Measurements from ENCODE around the gene SUCLG2.

SUCLG2 gene

GRCh38 chr3:67641451-67641850 is 13.0 kb downstream of the SUCLG2 start:
- FAIRE-seq = no peak
- DNase-seq (ENCODE audit: insufficient read length, low spot score) = no peak
- TF ChIP-seq SPI1 (IDR thresholded peaks at IDR 0.05; ENCODE audit: low read depth, low read length) = no peak

DNA sequence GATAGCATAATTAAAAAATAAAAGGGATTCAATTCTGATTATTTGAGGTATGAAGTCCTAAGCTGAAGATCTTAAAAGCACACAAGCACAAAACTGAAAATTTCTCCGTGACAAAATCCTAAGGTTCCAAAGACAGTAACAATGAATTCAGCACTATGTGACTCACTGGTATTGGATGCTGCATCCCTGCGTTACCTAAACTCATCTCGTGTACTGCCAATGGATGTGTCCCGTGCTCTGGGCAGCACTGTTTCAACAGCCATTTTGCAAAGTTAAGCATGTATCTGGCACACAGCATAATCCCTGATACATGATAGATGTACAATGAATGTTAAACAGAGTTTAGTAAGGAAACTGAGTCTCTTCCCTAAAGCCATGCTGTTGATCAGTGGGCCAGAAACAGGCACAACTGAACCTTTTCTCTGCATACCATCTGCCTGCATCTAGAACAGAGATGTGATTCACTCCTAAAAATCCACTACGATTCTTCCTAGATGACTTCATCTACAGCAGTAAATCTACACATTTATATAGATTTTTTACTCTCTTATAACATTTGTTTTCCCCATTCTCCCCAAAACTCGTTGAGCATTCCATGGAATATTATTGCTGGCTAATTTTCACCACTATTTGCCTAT is 14.3 kb downstream of the SUCLG2 start:
- no peak for DNase-seq (ENCODE audit: insufficient read length, low spot score)
- FAIRE-seq = no peak
- no peak for TF ChIP-seq TAF1 (IDR thresholded peaks at IDR 0.05; ENCODE audit: low read depth, low read length)
- TF ChIP-seq POLR2A (IDR thresholded peaks at IDR 0.05; ENCODE audit: low read depth, low read length) = no peak
- no peak for TF ChIP-seq POLR2AphosphoS5 (IDR thresholded peaks at IDR 0.05; ENCODE audit: low read depth, low read length)
- TF ChIP-seq SPI1 (IDR thresholded peaks at IDR 0.05; ENCODE audit: low read depth, low read length) = no peak

DNA sequence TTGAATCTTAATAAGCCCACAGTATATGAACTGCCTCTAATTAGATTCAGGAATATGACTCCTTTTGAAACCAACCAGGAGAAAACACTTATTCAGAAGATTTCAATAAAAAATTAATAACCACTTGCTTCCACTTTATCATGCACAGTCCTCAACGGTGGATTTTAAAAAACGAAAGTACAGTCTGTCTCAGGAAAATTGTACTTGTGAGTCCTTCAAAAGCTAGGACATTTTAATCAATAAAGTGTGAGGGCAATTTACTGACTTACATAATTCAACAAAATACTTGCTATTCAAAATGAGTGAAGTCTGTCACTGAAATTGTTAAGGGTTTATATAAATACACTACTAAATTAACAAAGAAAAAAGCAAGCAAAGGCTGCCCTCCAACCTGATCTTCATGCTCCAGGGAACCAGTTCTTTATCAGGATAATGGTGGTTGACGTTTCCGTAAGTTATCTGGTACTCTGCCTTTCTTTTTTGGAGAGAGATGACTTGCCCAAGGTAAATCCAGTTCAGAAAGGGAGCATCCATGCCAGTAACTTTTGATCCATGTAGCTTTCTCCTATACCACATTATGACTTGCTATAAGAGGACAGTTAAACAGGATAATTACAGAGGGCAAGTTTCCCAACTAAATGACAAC is 17.0 kb downstream of the SUCLG2 start:
- FAIRE-seq (no peak), DNase-seq (ENCODE audit: insufficient read length, low spot score) (no peak)
- TF ChIP-seq POLR2A (IDR thresholded peaks at IDR 0.05; ENCODE audit: low read depth, low read length) (no peak), TAF1 (IDR thresholded peaks at IDR 0.05; ENCODE audit: low read depth, low read length) (no peak), POLR2AphosphoS5 (IDR thresholded peaks at IDR 0.05; ENCODE audit: low read depth, low read length) (no peak), POU2F2 (IDR thresholded peaks at IDR 0.05; ENCODE audit: low read depth, low read length) (no peak), PAX5 (IDR thresholded peaks at IDR 0.05; ENCODE audit: insufficient read depth, low read length, severe bottlenecking) (no peak)

- FAIRE-seq (no peak), DNase-seq (ENCODE audit: insufficient read length, low spot score) (no peak)
- TF ChIP-seq POLR2A (IDR thresholded peaks at IDR 0.05; ENCODE audit: low read depth, low read length) (no peak), POLR2AphosphoS5 (IDR thresholded peaks at IDR 0.05; ENCODE audit: low read depth, low read length) (no peak), TAF1 (IDR thresholded peaks at IDR 0.05; ENCODE audit: low read depth, low read length) (no peak), PAX5 (IDR thresholded peaks at IDR 0.05; ENCODE audit: insufficient read depth, low read length, severe bottlenecking) (no peak), SPI1 (IDR thresholded peaks at IDR 0.05; ENCODE audit: low read depth, low read length) (no peak), POU2F2 (IDR thresholded peaks at IDR 0.05; ENCODE audit: low read depth, low read length) (no peak)
These were observed 18.6 kb downstream of the SUCLG2 start for GRCh38 chr3:67635806-67636205.

GRCh38 chr3:67635257-67635656 is 19.2 kb downstream of the SUCLG2 start:
- FAIRE-seq = no peak

DNA sequence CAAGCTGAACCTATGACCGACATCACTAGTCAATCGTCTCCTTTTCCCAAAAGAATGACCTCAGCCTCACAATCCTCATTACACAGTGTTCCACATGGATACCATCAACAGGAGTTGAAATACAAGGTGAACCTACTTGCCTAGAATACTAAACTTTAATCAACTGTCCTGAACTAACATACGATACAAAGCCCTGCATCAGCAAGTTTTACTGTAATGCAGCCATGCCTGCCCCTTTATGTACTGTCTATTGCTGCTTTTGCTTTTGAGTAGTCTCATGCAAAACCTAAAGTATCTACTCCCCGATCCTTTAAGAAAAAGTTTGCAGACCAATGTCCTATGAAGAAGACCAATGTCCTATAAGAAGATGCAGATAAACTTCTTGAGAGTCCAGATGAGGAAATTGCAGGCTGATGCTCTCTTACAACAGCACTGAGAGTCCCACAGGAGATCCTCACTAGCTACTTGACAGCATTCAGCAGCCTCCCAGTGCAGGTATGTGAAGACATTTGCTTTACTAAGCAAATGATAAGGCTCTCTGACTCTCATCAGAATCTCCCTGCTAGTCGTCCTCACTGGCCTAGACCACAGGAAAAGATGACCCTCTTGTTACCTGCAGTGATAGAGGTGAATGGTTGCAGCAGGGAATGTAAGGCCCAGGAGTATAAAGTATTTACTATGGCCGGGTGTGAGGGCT is 23.6 kb downstream of the SUCLG2 start:
- no peak for DNase-seq (ENCODE audit: insufficient read length, low spot score)
- FAIRE-seq = no peak
- TF ChIP-seq PAX5 (IDR thresholded peaks at IDR 0.05; ENCODE audit: insufficient read depth, low read length, severe bottlenecking) = no peak
- no peak for TF ChIP-seq SPI1 (IDR thresholded peaks at IDR 0.05; ENCODE audit: low read depth, low read length)
- no peak for TF ChIP-seq POLR2A (IDR thresholded peaks at IDR 0.05; ENCODE audit: low read depth, low read length)
- no peak for TF ChIP-seq TAF1 (IDR thresholded peaks at IDR 0.05; ENCODE audit: low read depth, low read length)
- TF ChIP-seq POLR2AphosphoS5 (IDR thresholded peaks at IDR 0.05; ENCODE audit: low read depth, low read length) = no peak
- TF ChIP-seq POU2F2 (IDR thresholded peaks at IDR 0.05; ENCODE audit: low read depth, low read length) = no peak

More at GRCh38 chr3:67635257-67635656, 19.2 kb downstream of the SUCLG2 start:
- no peak for DNase-seq (ENCODE audit: insufficient read length, low spot score)
- TF ChIP-seq POLR2AphosphoS5 (IDR thresholded peaks at IDR 0.05; ENCODE audit: low read depth, low read length) (no peak), POU2F2 (IDR thresholded peaks at IDR 0.05; ENCODE audit: low read depth, low read length) (no peak), TAF1 (IDR thresholded peaks at IDR 0.05; ENCODE audit: low read depth, low read length) (no peak), POLR2A (IDR thresholded peaks at IDR 0.05; ENCODE audit: low read depth, low read length) (no peak), PAX5 (IDR thresholded peaks at IDR 0.05; ENCODE audit: insufficient read depth, low read length, severe bottlenecking) (no peak), SPI1 (IDR thresholded peaks at IDR 0.05; ENCODE audit: low read depth, low read length) (no peak)

DNA sequence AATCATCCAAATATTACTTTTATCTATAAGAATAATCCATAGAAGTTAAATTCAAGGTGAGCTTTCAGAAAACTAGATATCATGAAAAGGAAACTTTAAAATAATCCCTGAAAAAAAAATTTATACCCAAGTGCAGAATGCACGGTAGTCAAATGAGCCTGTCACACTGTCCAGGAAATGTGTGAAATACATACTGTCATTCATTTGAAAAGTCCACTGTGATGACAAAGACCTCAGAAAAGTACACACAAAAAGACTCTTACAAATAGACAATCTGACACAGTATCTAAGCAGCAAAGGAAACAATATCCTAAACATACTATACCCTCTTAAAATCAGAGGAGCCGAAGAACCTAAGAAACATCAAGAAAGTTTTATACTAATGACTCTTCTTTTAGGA is 29.7 kb downstream of the SUCLG2 start:
- FAIRE-seq (no peak), DNase-seq (ENCODE audit: insufficient read length, low spot score) (no peak)
- no peak for TF ChIP-seq SPI1 (IDR thresholded peaks at IDR 0.05; ENCODE audit: low read depth, low read length)
- no peak for TF ChIP-seq POLR2AphosphoS5 (IDR thresholded peaks at IDR 0.05; ENCODE audit: low read depth, low read length)
- TF ChIP-seq POU2F2 (IDR thresholded peaks at IDR 0.05; ENCODE audit: low read depth, low read length) = no peak
- no peak for TF ChIP-seq TAF1 (IDR thresholded peaks at IDR 0.05; ENCODE audit: low read depth, low read length)
- no peak for TF ChIP-seq POLR2A (IDR thresholded peaks at IDR 0.05; ENCODE audit: low read depth, low read length)
- TF ChIP-seq PAX5 (IDR thresholded peaks at IDR 0.05; ENCODE audit: insufficient read depth, low read length, severe bottlenecking) = no peak

GRCh38 chr3:67624078-67624477 is 30.3 kb downstream of the SUCLG2 start:
- FAIRE-seq = no peak
- TF ChIP-seq SPI1 (IDR thresholded peaks at IDR 0.05; ENCODE audit: low read depth, low read length) (no peak), TAF1 (IDR thresholded peaks at IDR 0.05; ENCODE audit: low read depth, low read length) (no peak), POU2F2 (IDR thresholded peaks at IDR 0.05; ENCODE audit: low read depth, low read length) (no peak), POLR2AphosphoS5 (IDR thresholded peaks at IDR 0.05; ENCODE audit: low read depth, low read length) (no peak), PAX5 (IDR thresholded peaks at IDR 0.05; ENCODE audit: insufficient read depth, low read length, severe bottlenecking) (no peak), POLR2A (IDR thresholded peaks at IDR 0.05; ENCODE audit: low read depth, low read length) (no peak)
- DNase-seq (ENCODE audit: insufficient read length, low spot score) = no peak

DNA sequence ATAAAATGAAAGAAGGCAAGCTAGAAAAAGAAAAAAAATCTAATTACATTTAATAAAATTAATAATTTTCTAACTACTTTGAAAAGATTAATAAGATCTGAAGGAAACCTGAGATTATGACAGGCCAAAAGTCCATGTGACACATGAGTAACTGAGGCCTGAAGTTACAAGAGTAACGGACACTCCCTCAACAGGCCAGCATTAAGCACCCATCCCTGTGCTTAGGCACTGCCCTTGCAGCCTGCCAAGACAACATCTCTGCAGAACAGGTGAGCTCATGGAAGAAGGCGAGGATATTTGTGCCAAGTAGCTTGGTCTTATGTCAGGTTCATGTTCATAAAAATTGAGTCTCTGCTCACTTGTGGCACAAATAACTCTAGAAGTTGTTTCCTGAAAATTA is 31.8 kb downstream of the SUCLG2 start:
- FAIRE-seq (no peak), DNase-seq (ENCODE audit: insufficient read length, low spot score) (no peak)
- TF ChIP-seq PAX5 (IDR thresholded peaks at IDR 0.05; ENCODE audit: insufficient read depth, low read length, severe bottlenecking) = no peak
- no peak for TF ChIP-seq POU2F2 (IDR thresholded peaks at IDR 0.05; ENCODE audit: low read depth, low read length)
- TF ChIP-seq TAF1 (IDR thresholded peaks at IDR 0.05; ENCODE audit: low read depth, low read length) = no peak

DNA sequence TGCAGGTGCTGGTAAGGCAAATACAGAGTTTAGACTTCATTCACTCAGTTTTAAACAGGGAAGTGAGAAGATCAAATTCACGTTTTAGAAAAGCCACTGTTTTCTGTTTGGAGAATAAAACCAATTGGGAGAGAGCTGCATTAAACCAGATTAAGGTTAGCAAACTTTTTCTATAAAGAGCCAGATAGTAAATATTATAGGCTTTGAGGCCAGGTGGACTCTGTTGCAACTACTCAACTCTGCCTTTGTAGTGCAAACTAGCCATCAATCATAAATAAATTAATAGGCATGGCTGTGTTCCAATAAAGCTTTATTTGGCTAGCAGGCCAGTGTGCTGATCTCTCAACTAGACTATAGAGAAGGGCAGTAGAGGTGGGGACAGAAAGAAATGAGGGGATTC is 33.5 kb downstream of the SUCLG2 start:
- FAIRE-seq = no peak
- no peak for DNase-seq (ENCODE audit: insufficient read length, low spot score)
- no peak for TF ChIP-seq TAF1 (IDR thresholded peaks at IDR 0.05; ENCODE audit: low read depth, low read length)

Measured in GM12891 (cell line).